ENCODE measurements around the gene EDEM3. TPM values are rescaled to one million over a fixed set of nuclear protein-coding genes. Genes with fewer than 3 reads are reported as not detected.
"Not testable (repeated sequence)": the region's sequence is repeated elsewhere in the genome, so short reads cannot be mapped to it uniquely, and the experiment has no call there.

EDEM3 gene
- total RNA-seq, 1 experiment from 2014 or later = 58.3 TPM

GRCh38 chr1:184764483-184764882 lies 9.8 kb upstream of the EDEM3 start:
- Mint-ChIP-seq H3K4me1 (ENCODE audit: insufficient read depth, unreplicated experiment) (no peaks in the 10 kb centered on the region), H3K4me3 (ENCODE audit: unreplicated experiment) (no peak overlapping the region), H3K36me3 (ENCODE audit: insufficient read depth, unreplicated experiment) (no peaks in the 10 kb centered on the region), H3K9me3 (ENCODE audit: unreplicated experiment) (no peaks in the 10 kb centered on the region), H3K27ac (ENCODE audit: low read depth, unreplicated experiment) (no peak overlapping the region), H3K27me3 (ENCODE audit: insufficient read depth, unreplicated experiment) (peaks cover 33% of the 10 kb centered on the region)
- BruUV-seq (replicated peaks) = no TSS peak
- ChIA-PET CTCF (interaction anchor here (0.7 kb wide), 1 partner anchor 337 kb away, joined by 3 read pairs; no protein-coding TSS in a partner anchor), POLR2A (interaction anchor here (0.9 to 1.4 kb wide), 2 partner anchors 9 to 12 kb away, joined by 3 to 7 read pairs; partner anchors contain the start of gene EDEM3)
- TF ChIP-seq CTCF (IDR thresholded peaks at IDR 0.05; ENCODE audit: unreplicated experiment) = no peak
- no peak for DNase-seq (ENCODE audit: unreplicated experiment)
- intact Hi-C loops (cut with micrococcal nuclease) = no loop called here

- H3K4me3 Mint-ChIP-seq (ENCODE audit: unreplicated experiment); intact Hi-C loops (cut with micrococcal nuclease); BruUV-seq (replicated peaks); H3K9me3 Mint-ChIP-seq (ENCODE audit: unreplicated experiment); DNase-seq (ENCODE audit: unreplicated experiment); H3K36me3 Mint-ChIP-seq (ENCODE audit: insufficient read depth, unreplicated experiment); H3K4me1 Mint-ChIP-seq (ENCODE audit: insufficient read depth, unreplicated experiment); CTCF ChIA-PET; H3K27ac Mint-ChIP-seq (ENCODE audit: low read depth, unreplicated experiment): not testable (repeated sequence)
- POLR2A ChIA-PET = interaction anchor here (0.9 to 1.4 kb wide), 2 partner anchors 8 to 13 kb away, joined by 3 to 7 read pairs; partner anchors contain the start of gene EDEM3
- peaks cover 23% of the 10 kb centered on the region for H3K27me3 Mint-ChIP-seq (ENCODE audit: insufficient read depth, unreplicated experiment)
Measured at GRCh38 chr1:184763520-184763919, 8.9 kb upstream of the EDEM3 start.

GRCh38 chr1:184761969-184762485 lies 7.4 kb upstream of the EDEM3 start:
- Mint-ChIP-seq H3K27me3 (ENCODE audit: insufficient read depth, unreplicated experiment) (peaks cover 12% of the 10 kb centered on the region), H3K4me3 (ENCODE audit: unreplicated experiment) (no peak overlapping the region), H3K36me3 (ENCODE audit: insufficient read depth, unreplicated experiment) (no peaks in the 10 kb centered on the region), H3K27ac (ENCODE audit: low read depth, unreplicated experiment) (no peak overlapping the region), H3K4me1 (ENCODE audit: insufficient read depth, unreplicated experiment) (no peaks in the 10 kb centered on the region), H3K9me3 (ENCODE audit: unreplicated experiment) (no peaks in the 10 kb centered on the region)
- no peak for TF ChIP-seq CTCF (IDR thresholded peaks at IDR 0.05; ENCODE audit: unreplicated experiment)
- intact Hi-C loops (cut with micrococcal nuclease) = no loop called here
- DNase-seq (ENCODE audit: unreplicated experiment) = no peak
- CTCF ChIA-PET = interaction anchor here (1.7 kb wide), 1 partner anchor 220 kb away, joined by 4 read pairs; no protein-coding TSS in a partner anchor
- POLR2A ChIA-PET = interaction anchor here (0.6 kb wide), 1 partner anchor 221 kb away, joined by 5 read pairs; no protein-coding TSS in a partner anchor
- no TSS peak for BruUV-seq (replicated peaks)

- DNase-seq (ENCODE audit: unreplicated experiment) = no peak
- ChIA-PET POLR2A (no interaction called here), CTCF (interaction anchor here (0.7 kb wide), 1 partner anchor 849 kb away, joined by 3 read pairs; no protein-coding TSS in a partner anchor)
- no peaks in the 10 kb centered on the region for H3K9me3 Mint-ChIP-seq (ENCODE audit: unreplicated experiment)
- no peak overlapping the region for H3K27ac Mint-ChIP-seq (ENCODE audit: low read depth, unreplicated experiment)
- intact Hi-C loops (cut with micrococcal nuclease) = no loop called here
- H3K4me3 Mint-ChIP-seq (ENCODE audit: unreplicated experiment) = no peak overlapping the region
- H3K27me3 Mint-ChIP-seq (ENCODE audit: insufficient read depth, unreplicated experiment) = peaks cover 12% of the 10 kb centered on the region
- peaks cover 12% of the 10 kb centered on the region for H3K4me1 Mint-ChIP-seq (ENCODE audit: insufficient read depth, unreplicated experiment)
- peaks cover 5% of the 10 kb centered on the region for H3K36me3 Mint-ChIP-seq (ENCODE audit: insufficient read depth, unreplicated experiment)
- no peak for TF ChIP-seq CTCF (IDR thresholded peaks at IDR 0.05; ENCODE audit: unreplicated experiment)
- no TSS peak for BruUV-seq (replicated peaks)
Measured at GRCh38 chr1:184759651-184760050, 5.0 kb upstream of the EDEM3 start.

All from MCF 10A (cell line).